Caki2 (cell line): ENCODE results near the gene SAA1. TPM values are rescaled to one million over a fixed set of nuclear protein-coding genes. Genes with fewer than 3 reads are reported as not detected.

Experiments
- DNase-seq: peaks from one replicate; pipeline ENCODE4 v3.0.0-alpha.2; 2015; ENCODE audit warnings: low read depth
- in situ Hi-C: cut with HindIII; loops from 2 replicates; pipeline ENCODE4 v1.10.0; 2016; ENCODE audit warnings: low sequenced_read_pairs, low pct_unique_long_range_greater_than_20kb, mixed read lengths
- total RNA-seq: library from RNA; depleted of rRNA; stranded (reverse); fragments of >200 nt; shearing (Covaris generic); gene quantifications from 2 replicates; pipeline ENCODE4 v1.2.3, GENCODE V29; 2014; ENCODE audit warnings: low replicate concordance; rRNA removed

The SAA1 gene
- total RNA-seq, 1 experiment from 2014 or later = 4.8 TPM

DNA sequence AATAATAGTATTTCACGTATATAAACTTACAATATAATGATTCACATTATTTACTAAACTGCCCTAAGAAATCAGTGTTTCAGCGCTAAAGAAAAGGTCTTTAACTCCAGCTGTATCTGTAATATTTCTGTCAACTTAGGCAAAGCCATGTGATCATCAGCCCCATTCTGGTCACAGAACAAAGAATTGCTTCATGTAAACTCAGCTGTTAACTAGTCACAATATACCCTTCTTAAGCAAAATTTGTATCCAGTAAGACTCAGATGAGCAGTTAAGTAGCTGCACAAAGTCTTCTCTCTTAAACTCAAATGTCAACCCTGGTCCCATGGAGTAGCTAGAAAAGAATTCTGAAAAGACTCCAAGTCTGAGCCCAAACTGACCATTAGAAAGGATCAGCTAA lies 29.3 kb downstream of the SAA1 start:
- in situ Hi-C loops = no loop called here
- no peak for DNase-seq

DNA sequence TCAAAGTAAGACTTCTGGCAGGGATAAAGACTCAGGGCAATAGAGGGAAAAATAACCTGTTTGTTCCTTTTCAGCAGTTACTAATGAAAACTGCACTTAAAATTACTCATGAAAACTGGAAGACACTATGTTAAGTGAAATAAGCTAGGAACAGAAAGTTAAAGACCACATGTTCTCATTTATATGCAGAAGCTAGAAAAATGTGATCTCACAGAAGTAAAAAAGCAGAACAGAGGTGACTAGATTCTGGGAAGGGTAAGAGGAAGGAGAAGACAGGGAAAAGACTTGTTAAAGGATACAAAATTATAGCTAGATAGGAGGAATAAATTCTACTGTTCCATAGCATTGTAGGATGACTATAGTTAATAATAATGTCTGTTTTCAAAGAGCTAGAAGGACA lies 33.7 kb downstream of the SAA1 start:
- DNase-seq = no peak
- in situ Hi-C loops = no loop called here

- no peak for DNase-seq
- in situ Hi-C loops = no loop called here
Observed at GRCh38 chr11:18304745-18305144, 38.7 kb downstream of the SAA1 start.

GRCh38 chr11:18307461-18308139 lies 41.5 kb downstream of the SAA1 start:
- DNase-seq = no peak
- in situ Hi-C loops = no loop called here

GRCh38 chr11:18308242-18308641 lies 42.2 kb downstream of the SAA1 start:
- DNase-seq = no peak
- in situ Hi-C loops = no loop called here

DNA sequence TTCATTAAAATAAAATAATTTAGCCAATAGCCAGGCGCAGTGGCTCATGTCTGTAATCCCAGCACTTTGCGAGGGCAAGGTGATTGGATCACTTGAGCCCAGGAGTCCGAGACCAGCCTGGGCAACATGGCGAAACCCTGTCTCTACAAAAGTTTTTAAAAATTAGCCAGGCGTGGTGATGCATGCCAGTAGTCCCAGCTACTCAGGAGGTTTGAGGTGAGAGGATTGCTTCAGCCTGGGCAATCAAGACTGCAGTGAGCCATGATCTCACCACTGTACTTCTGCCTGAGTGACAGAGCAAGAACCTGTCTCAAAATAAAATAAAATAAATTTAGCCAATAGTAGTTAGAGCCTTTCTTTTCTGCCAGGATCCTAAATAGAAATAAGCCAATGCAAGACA lies 43.6 kb downstream of the SAA1 start:
- no peak for DNase-seq
- in situ Hi-C loops = no loop called here

DNA sequence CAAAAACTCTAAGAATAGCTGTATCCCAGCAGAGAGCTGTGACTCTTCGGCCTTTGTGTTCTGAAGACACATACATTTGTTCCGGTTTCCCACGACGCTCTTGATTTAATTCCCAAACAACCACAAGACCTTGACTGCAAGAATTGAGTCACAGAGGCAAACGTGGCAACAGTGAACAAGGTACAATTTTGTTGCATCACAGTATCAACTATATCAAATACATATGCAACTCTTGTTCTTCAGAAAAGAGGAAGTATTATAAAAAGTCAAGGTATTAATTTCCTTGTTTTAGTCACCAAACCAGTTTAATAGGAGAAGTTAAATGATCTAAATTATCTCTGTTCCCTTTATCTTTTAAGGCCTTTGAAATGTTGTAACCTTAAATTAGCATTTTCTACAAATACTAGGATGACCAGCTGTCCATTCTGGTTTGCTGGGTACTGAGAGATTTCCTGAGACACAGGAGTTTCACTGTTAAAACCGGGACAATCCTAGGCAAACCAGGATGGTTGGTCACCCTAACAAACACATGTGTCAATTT lies 44.8 kb downstream of the SAA1 start:
- DNase-seq = no peak

DNA sequence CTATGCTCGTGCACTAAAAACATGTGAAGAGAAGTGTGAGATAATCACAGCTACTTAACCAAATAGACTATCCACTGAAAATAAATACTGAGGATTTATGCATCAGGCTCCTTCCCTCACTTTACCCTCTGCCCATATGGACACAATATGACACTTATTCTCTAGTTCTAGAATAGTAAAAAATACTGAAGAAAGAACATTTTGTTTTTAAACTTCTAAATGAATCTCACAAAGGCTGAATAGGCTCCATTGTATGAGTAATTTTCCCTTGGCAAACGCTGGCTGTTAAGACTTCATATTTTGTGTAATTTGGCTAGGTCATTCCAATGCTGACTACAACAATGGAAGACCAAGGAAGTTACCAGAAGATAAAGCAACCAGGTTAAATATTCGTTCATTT lies 45.9 kb downstream of the SAA1 start:
- in situ Hi-C loops = no loop called here
- DNase-seq = no peak

More for the DNA sequence above, 44.8 kb downstream of the SAA1 start:
- in situ Hi-C loops = no loop called here

GRCh38 chr11:18312663-18313420 lies 46.8 kb downstream of the SAA1 start:
- in situ Hi-C loops = no loop called here
- no peak for DNase-seq

GRCh38 chr11:18313965-18314763 lies 48.1 kb downstream of the SAA1 start:
- DNase-seq = no peak
- in situ Hi-C loops = no loop called here

GRCh38 chr11:18314784-18315523 lies 48.9 kb downstream of the SAA1 start:
- no peak for DNase-seq
- in situ Hi-C loops = no loop called here

DNA sequence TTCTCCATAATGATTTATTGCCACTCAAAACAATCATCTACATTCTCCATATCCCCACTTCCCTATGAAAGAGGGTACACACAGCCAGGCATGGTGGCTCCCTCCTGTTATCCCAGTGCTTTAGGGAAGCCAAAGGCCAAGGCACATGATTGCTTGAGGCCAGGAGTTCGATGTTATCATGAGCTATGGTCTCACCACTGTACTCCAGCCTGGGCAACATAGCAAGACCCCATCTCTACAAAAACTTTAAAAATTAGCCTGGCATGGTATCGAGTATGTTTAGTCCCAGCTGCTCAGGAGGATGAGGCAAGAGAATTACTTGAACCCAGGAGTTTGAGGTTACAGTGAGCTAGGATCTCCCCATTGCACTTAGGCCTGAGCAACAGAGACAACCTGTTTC lies 49.8 kb downstream of the SAA1 start:
- in situ Hi-C loops = no loop called here
- no peak for DNase-seq

- in situ Hi-C loops = no loop called here
- DNase-seq = no peak
Observed at GRCh38 chr11:18317551-18317950, 51.5 kb downstream of the SAA1 start.

Other genes with a start within 250 kb of the SAA1 start
- gene TPH1, start 220.0 kb upstream of the SAA1 start, total RNA-seq = not detected in 2 replicates
- 14.4 and 26.3 TPM in 2 replicates for gene SAAL1, start 160.2 kb upstream of the SAA1 start, total RNA-seq
- not detected in 2 replicates for gene MRGPRX3, start 133.7 kb upstream of the SAA1 start, total RNA-seq
- not detected in 2 replicates for gene MRGPRX4, start 93.4 kb upstream of the SAA1 start, total RNA-seq
- gene SAA4, start 29.5 kb upstream of the SAA1 start, total RNA-seq = not detected in 2 replicates
- not detected in 2 replicates for gene SAA2, start 17.6 kb upstream of the SAA1 start, total RNA-seq
- gene HPS5, start 55.9 kb downstream of the SAA1 start, total RNA-seq = 28.4 and 35.4 TPM in 2 replicates
- gene GTF2H1, start 56.3 kb downstream of the SAA1 start, total RNA-seq = 73.3 and 76.1 TPM in 2 replicates
- gene LDHA, start 128.3 kb downstream of the SAA1 start, total RNA-seq = 1,568 and 1,798 TPM in 2 replicates
- 17.3 and 17.4 TPM in 2 replicates for gene LDHC, start 146.1 kb downstream of the SAA1 start, total RNA-seq
- gene LDHAL6A, start 189.6 kb downstream of the SAA1 start, total RNA-seq = not detected in 2 replicates